GM12878 (cell line): ENCODE measurements around the gene NOS1AP. TPM values are rescaled to one million over a fixed set of nuclear protein-coding genes. Genes with fewer than 3 reads are reported as not detected.

Experiments
- BACH1 ChIP-seq: fragments of 450-650 bp; IDR thresholded peaks from 2 replicates; pipeline ENCODE4 v1.6.1; 2017; ENCODE audit warnings: mild to moderate bottlenecking, borderline replicate concordance
- HCFC1 ChIP-seq: fragments of 150-350 bp; IDR thresholded peaks from 2 replicates; pipeline ENCODE4 v1.6.1; 2014; ENCODE audit warnings: low read length
- IRF3 ChIP-seq: fragments of 450-650 bp; IDR thresholded peaks from 2 replicates; pipeline ENCODE4 v1.6.1; 2014; ENCODE audit warnings: mild to moderate bottlenecking
- SMAD1 ChIP-seq: fragments of 450-650 bp; IDR thresholded peaks from 2 replicates; pipeline ENCODE4 v1.6.1; 2018; ENCODE audit warnings: mild to moderate bottlenecking, low read depth; ENCODE audit not compliant: partially characterized antibody
- SRF ChIP-seq, 2 experiments: IDR thresholded peaks; 2 replicates each; pipeline ENCODE4 v1.6.1; 2011; ENCODE audit warnings: low read depth in 2 of 2, low read length in 2 of 2, mild to moderate bottlenecking in 1 of 2, moderate library complexity in 1 of 2
- STAT3 ChIP-seq: IDR thresholded peaks from 2 replicates; pipeline ENCODE4 v1.6.1; 2011; ENCODE audit warnings: low read depth, low read length, improper control_type of control experiment
- ZBTB11 ChIP-seq: fragments of 450-650 bp; formaldehyde crosslinking; IDR thresholded peaks from 2 replicates; pipeline ENCODE4 v1.5.0; 2022; ENCODE audit warnings: mild to moderate bottlenecking, missing genetic modification characterization
- polyA plus RNA-seq, 11 experiments: library from polyadenylated mRNA; depleted of rRNA in 4 of 11; unstranded in 6 of 11; stranded (reverse) in 5 of 11; fragments of >200 nt; fragmentation: Nextera tagmentation in 4 of 11; fragmentation: Illumina TruSeq in 1 of 11; extraction: Ambion mirVana in 4 of 11; extraction: Trizol in 1 of 11; gene quantifications; 1 replicate in 1 of 11; 2 replicates in 10 of 11; pipeline versions ENCODE4 v1.2.1 to v1.2.3, GENCODE V29; 2011 to 2016; ENCODE audit warnings: inconsistent platforms in 2 of 11, missing spikeins in 2 of 11, low read depth in 1 of 11
- total RNA-seq, 4 experiments: library from RNA; depleted of rRNA in 3 of 4; stranded (reverse); fragments of >200 nt in 3 of 4; fragmentation: Illumina TruSeq in 1 of 4; extraction: Trizol in 1 of 4; gene quantifications; 2 replicates each; pipeline versions ENCODE4 v1.2.1 to v1.2.3, GENCODE V29; 2013 to 2021
- TF ChIP-seq, protein P1 (sequence below): fragments of 450-650 bp; IDR thresholded peaks from 2 replicates; pipeline ENCODE4 v1.6.1; 2018; ENCODE audit warnings: mild to moderate bottlenecking, low read depth, moderate library complexity; ENCODE audit not compliant: partially characterized antibody

NOS1AP gene
- total and polyA plus RNA-seq, 10 of the 15 experiments (the other 5 are each of a cell fraction or from before 2014, with no cell fraction given): 0.03 to 0.15 TPM; not detected in 8

- TF ChIP-seq, protein P1, sequence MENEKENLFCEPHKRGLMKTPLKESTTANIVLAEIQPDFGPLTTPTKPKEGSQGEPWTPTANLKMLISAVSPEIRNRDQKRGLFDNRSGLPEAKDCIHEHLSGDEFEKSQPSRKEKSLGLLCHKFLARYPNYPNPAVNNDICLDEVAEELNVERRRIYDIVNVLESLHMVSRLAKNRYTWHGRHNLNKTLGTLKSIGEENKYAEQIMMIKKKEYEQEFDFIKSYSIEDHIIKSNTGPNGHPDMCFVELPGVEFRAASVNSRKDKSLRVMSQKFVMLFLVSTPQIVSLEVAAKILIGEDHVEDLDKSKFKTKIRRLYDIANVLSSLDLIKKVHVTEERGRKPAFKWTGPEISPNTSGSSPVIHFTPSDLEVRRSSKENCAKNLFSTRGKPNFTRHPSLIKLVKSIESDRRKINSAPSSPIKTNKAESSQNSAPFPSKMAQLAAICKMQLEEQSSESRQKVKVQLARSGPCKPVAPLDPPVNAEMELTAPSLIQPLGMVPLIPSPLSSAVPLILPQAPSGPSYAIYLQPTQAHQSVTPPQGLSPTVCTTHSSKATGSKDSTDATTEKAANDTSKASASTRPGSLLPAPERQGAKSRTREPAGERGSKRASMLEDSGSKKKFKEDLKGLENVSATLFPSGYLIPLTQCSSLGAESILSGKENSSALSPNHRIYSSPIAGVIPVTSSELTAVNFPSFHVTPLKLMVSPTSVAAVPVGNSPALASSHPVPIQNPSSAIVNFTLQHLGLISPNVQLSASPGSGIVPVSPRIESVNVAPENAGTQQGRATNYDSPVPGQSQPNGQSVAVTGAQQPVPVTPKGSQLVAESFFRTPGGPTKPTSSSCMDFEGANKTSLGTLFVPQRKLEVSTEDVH: no peak
- TF ChIP-seq STAT3: no peak
- TF ChIP-seq ZBTB11: no peak
- TF ChIP-seq SRF (IDR thresholded peaks at IDR 0.05; ENCODE audit: low read depth in 2 of 2, low read length in 2 of 2): no peak
- no peak for TF ChIP-seq HCFC1
- no peak for TF ChIP-seq SMAD1
- no peak for TF ChIP-seq BACH1
- TF ChIP-seq IRF3: no peak
Measured at GRCh38 chr1:162396201-162396906, 326.9 kb downstream of the NOS1AP start (continued).
